PFSK-1 (cell line): ENCODE results near the gene GAGE12G.

Experiments used
- POLR2AphosphoS5 ChIP-seq: IDR thresholded peaks from 2 replicates; pipeline ENCODE4 v1.6.1; 2012; ENCODE audit warnings: low read depth, mild to moderate bottlenecking, control low read depth, low read length, moderate library complexity
- REST ChIP-seq, 2 experiments: IDR thresholded peaks; 2 replicates each; pipeline versions ENCODE4 v1.6.1 to v1.8.0; 2011 to 2012; ENCODE audit warnings: low read depth in 2 of 2, low read length in 2 of 2, control low read depth in 1 of 2, inconsistent platforms in 1 of 2, mild to moderate bottlenecking in 1 of 2, moderate library complexity in 1 of 2; ENCODE audit not compliant: insufficient read depth in 1 of 2
- TAF1 ChIP-seq: IDR thresholded peaks from 2 replicates; pipeline ENCODE4 v1.6.1; 2012; ENCODE audit warnings: low read length, control low read depth, borderline replicate concordance; ENCODE audit not compliant: insufficient read depth

DNA sequence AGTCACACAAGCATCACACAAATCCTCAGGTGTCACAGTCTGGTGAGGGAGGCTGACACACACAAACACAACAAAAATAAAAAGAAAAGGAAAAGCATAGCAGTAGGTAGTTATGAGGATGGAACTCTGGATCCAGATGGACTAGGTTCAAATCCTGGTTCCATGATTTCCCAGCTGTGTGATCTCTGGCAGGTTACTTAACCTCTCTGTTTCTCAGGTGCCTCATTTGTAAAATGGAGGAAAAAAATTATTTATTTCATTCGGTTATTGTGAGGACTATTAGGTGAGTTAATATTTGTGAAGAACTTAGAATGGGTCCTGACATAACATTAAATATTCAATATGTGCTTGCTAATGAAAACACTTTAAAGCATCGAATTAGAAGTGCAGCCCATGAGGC, 48.4 kb downstream of the GAGE12G start:
- no peak for TF ChIP-seq POLR2AphosphoS5
- TF ChIP-seq REST (IDR thresholded peaks at IDR 0.05; ENCODE audit: insufficient read depth in 1 of 2, low read depth in 2 of 2, low read length in 2 of 2), result no peak
- TF ChIP-seq TAF1, result no peak
